Measurements from ENCODE around the gene PRUNE2. TPM values are rescaled to one million over a fixed set of nuclear protein-coding genes. Genes with fewer than 3 reads are reported as not detected.

The PRUNE2 gene
- total and polyA plus RNA-seq, 2 of the 8 experiments (the other 6 are each of a cell fraction or from before 2014, with no cell fraction given) = 5.5 to 13.3 TPM

- peak; percentile 63 for TF ChIP-seq KDM4A (IDR thresholded peaks at IDR 0.05; ENCODE audit: low read depth, low read length, severe bottlenecking)
- 0 out of 2 replicates have a peak, but pooled peaks have one; percentile 16 for TF ChIP-seq CHD2 (IDR thresholded peaks at IDR 0.05; ENCODE audit: low read length)
- TF ChIP-seq POLR2A (IDR thresholded peaks at IDR 0.05; ENCODE audit: control extremely low read depth in 1 of 2, low read depth in 2 of 2, low read length in 2 of 2) = peak; percentile 64 to 83; a peak in 2 of 3 replicates
- 0 out of 2 replicates have a peak, but pooled peaks have one; percentile 20 for TF ChIP-seq USF2 (IDR thresholded peaks at IDR 0.05; ENCODE audit: low read length)
- no peak for TF ChIP-seq NANOG (IDR thresholded peaks at IDR 0.05; ENCODE audit: insufficient read depth, low read depth, low read length, poor library complexity, severe bottlenecking)
- TF ChIP-seq RNF2 (IDR thresholded peaks at IDR 0.05; ENCODE audit: borderline replicate concordance, low read depth, low read length, missing control alignments, poor library complexity, severe bottlenecking) = no peak
- peak; percentile 99 for TF ChIP-seq EGR1 (IDR thresholded peaks at IDR 0.05; ENCODE audit: borderline replicate concordance, low read depth, low read length)
- 0 out of 4 replicates have a peak, but pooled peaks of 1 of the 2 experiments have one; percentile 3 for TF ChIP-seq RAD21 (IDR thresholded peaks at IDR 0.05 in 1 of 2, conservative IDR thresholded peaks at IDR 0.05 in 1 of 2; ENCODE audit: low read depth in 2 of 2, low read length in 2 of 2)
- TF ChIP-seq POU5F1 (IDR thresholded peaks at IDR 0.05; ENCODE audit: low read depth, low read length) = no peak
- no peak for TF ChIP-seq SP1 (IDR thresholded peaks at IDR 0.05; ENCODE audit: low read depth, low read length)
- no peak; the same call in 1 of the 2 replicates for TF ChIP-seq BRCA1 (IDR thresholded peaks at IDR 0.05; ENCODE audit: low read depth, low read length)
- TF ChIP-seq CBX8 (IDR thresholded peaks at IDR 0.05; ENCODE audit: borderline replicate concordance, low read depth, low read length) = no peak
- no peak for TF ChIP-seq GABPA (IDR thresholded peaks at IDR 0.05; ENCODE audit: borderline replicate concordance, insufficient read depth, low read length)
- TF ChIP-seq BCL11A (IDR thresholded peaks at IDR 0.05; ENCODE audit: low read depth in 2 of 2, low read length in 2 of 2) = no peak
- peak; percentile 46 for TF ChIP-seq EZH2 (IDR thresholded peaks at IDR 0.05; ENCODE audit: low read depth, low read length, severe bottlenecking)
- peak; percentile 66 for TF ChIP-seq CTBP2 (IDR thresholded peaks at IDR 0.05; ENCODE audit: borderline replicate concordance, insufficient read depth, insufficient read length, low read length)
- peak; percentile 96 for TF ChIP-seq SRF (IDR thresholded peaks at IDR 0.05; ENCODE audit: low read depth, low read length)
- TF ChIP-seq KDM5A (IDR thresholded peaks at IDR 0.05; ENCODE audit: low read length) = no peak
- TF ChIP-seq MAX (IDR thresholded peaks at IDR 0.05) = peak; percentile 89
- TF ChIP-seq HDAC2 (IDR thresholded peaks at IDR 0.05; ENCODE audit: borderline replicate concordance in 1 of 2, low read depth in 2 of 2, low read length in 2 of 2) = peak; percentile 40 to 85; a peak in 1 of 4 replicates
Measured at GRCh38 chr9:76905791-76906646, at the start of gene PRUNE2 (continued).

Data from H1 (cell line).